SK-N-SH (cell line): ENCODE results near the gene LARP1B.

ENCODE experiments used
- CHD2 ChIP-seq: fragments of 150-350 bp; IDR thresholded peaks from 2 replicates; pipeline ENCODE4 v1.6.1; 2018; ENCODE audit warnings: low read length; ENCODE audit not compliant: partially characterized antibody
- CTCF ChIP-seq: fragments of 200-600 bp; sonication (generic); IDR thresholded peaks from 2 replicates; pipeline ENCODE4 v1.6.1; 2017; ENCODE audit warnings: antibody characterized with exemption, mild to moderate bottlenecking, moderate library complexity
- RAD21 ChIP-seq: IDR thresholded peaks from 2 replicates; pipeline ENCODE4 v1.6.1; 2012; ENCODE audit warnings: mild to moderate bottlenecking, low read length

DNA sequence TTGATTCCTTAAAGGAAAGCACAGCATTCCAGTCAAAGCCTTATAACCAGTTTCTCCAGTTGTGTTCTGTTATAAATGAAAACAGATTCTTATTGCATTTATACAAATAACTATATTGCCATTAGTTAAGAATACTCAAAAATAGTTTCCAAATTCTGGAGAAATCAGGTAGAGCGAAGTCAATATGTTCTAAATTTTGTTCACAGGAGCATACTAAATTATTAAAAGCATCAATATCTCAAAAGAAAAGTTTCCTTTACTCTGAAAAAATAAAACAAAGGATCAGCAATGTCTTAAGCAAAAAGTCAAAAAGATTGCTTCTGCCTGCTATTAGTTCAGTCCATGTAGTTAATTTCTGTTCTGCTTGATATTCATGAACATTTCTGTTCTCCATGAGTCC, 186.8 kb downstream of the LARP1B start:
- TF ChIP-seq CHD2 (no peak), CTCF (no peak), RAD21 (no peak)
